IMR-90 (cell line): ENCODE data around the gene MEIG1. TPM values are rescaled to one million over a fixed set of nuclear protein-coding genes. Genes with fewer than 3 reads are reported as not detected.

Experiments
- ATAC-seq: fragments of 200-7000 bp; cut with Tn5 transposase; 2 replicates; pipeline ENCODE4 v1.9.1; 2020; ENCODE audit warnings: low read depth, mild to moderate bottlenecking, moderate library complexity
- BruUV-seq: library from RNA; stranded (reverse); fragments of 400-500 nt; replicated peaks from 2 replicates; lab custom pipeline; 2021; lab: Mats Ljungman, UMichigan
- CTCF ChIA-PET: fragments of 300-600 bp; formaldehyde crosslinking; extraction: SDS; loops from one replicate; lab custom pipeline; 2021; ENCODE audit warnings: antibody characterized with exemption; lab: Yijun Ruan, JAX
- POLR2A ChIA-PET: fragments of 300-600 bp; sonication (Branson Sonifier 250); formaldehyde crosslinking; loops from one replicate; lab custom pipeline; 2022; ENCODE audit warnings: antibody characterized with exemption; ENCODE audit not compliant: unreplicated experiment; lab: Charles Lee
- DNase-seq: peaks from one replicate; pipeline ENCODE4 v3.0.0; 2013
- H2AFZ ChIP-seq: replicated peaks from 2 replicates; pipeline ENCODE3; 2013; ENCODE audit warnings: low read length, mild to moderate bottlenecking; ENCODE audit not compliant: poor library complexity
- H2AK5ac ChIP-seq: 2 replicates; pipeline ENCODE4 v1.6.1; 2013; ENCODE audit warnings: low read depth, low read length, inconsistent platforms
- H2AK9ac ChIP-seq: replicated peaks from 2 replicates; pipeline ENCODE3; 2013; ENCODE audit warnings: mild to moderate bottlenecking, low read depth, low read length, moderate library complexity; ENCODE audit not compliant: poor library complexity
- H2BK120ac ChIP-seq: 2 replicates; pipeline ENCODE4 v1.6.1; 2013; ENCODE audit warnings: low read depth, low read length, inconsistent platforms
- H2BK15ac ChIP-seq: 3 replicates; pipeline ENCODE4 v1.6.1; 2013; ENCODE audit warnings: low read depth, low read length, inconsistent platforms
- H2BK20ac ChIP-seq: 2 replicates; pipeline ENCODE4 v1.6.1; 2013; ENCODE audit warnings: low read depth, mild to moderate bottlenecking, inconsistent platforms, low read length, moderate library complexity
- H2BK5ac ChIP-seq: 2 replicates; pipeline ENCODE4 v1.6.1; 2013; ENCODE audit warnings: mild to moderate bottlenecking, low read depth, low read length, inconsistent platforms; ENCODE audit not compliant: poor library complexity, severe bottlenecking
- H3K14ac ChIP-seq: replicated peaks from 2 replicates; pipeline ENCODE4 v1.6.1; 2013; ENCODE audit warnings: low read depth, low read length, inconsistent platforms
- H3K18ac ChIP-seq: 2 replicates; pipeline ENCODE4 v1.6.1; 2013; ENCODE audit warnings: low read depth, low read length, control low read depth
- H3K23ac ChIP-seq: 2 replicates; pipeline ENCODE4 v1.6.1; 2013; ENCODE audit warnings: low read depth, low read length, inconsistent platforms
- H3K27ac ChIP-seq: 2 replicates; pipeline ENCODE4 v1.5.1; 2013; ENCODE audit warnings: mild to moderate bottlenecking, control low read depth, low read length; ENCODE audit not compliant: insufficient read depth
- H3K27me3 ChIP-seq: 2 replicates; pipeline ENCODE4 v1.6.1; 2013; ENCODE audit warnings: low read length; ENCODE audit not compliant: control insufficient read depth, insufficient read depth
- H3K36me3 ChIP-seq: 2 replicates; pipeline ENCODE4 v1.6.1; 2013; ENCODE audit warnings: low read length, mixed read lengths; ENCODE audit not compliant: control insufficient read depth, insufficient read depth
- H3K4ac ChIP-seq: 2 replicates; pipeline ENCODE4 v1.6.1; 2013; ENCODE audit warnings: low read depth, low read length, inconsistent platforms
- H3K4me1 ChIP-seq: 2 replicates; pipeline ENCODE4 v1.6.1; 2013; ENCODE audit warnings: low read length, mixed read lengths; ENCODE audit not compliant: control insufficient read depth, insufficient read depth
- H3K4me2 ChIP-seq: 2 replicates; pipeline ENCODE4 v1.6.1; 2013; ENCODE audit warnings: low read depth, mild to moderate bottlenecking, control low read depth, low read length, moderate library complexity
- H3K4me3 ChIP-seq: 2 replicates; pipeline ENCODE4 v1.5.1; 2013; ENCODE audit warnings: low read depth, mild to moderate bottlenecking, control low read depth, low read length, moderate library complexity; ENCODE audit not compliant: insufficient read depth
- H3K56ac ChIP-seq: 2 replicates; pipeline ENCODE4 v1.6.1; 2013; ENCODE audit warnings: low read length, inconsistent platforms; ENCODE audit not compliant: insufficient read depth; ENCODE audit errors: extremely low read depth
- H3K79me1 ChIP-seq, 2 experiments: 2 replicates each; pipeline ENCODE4 v1.6.1; 2013; ENCODE audit warnings: low read length in 2 of 2, inconsistent platforms in 1 of 2, low read depth in 1 of 2
- H3K9ac ChIP-seq: 2 replicates; pipeline ENCODE4 v1.6.1; 2013; ENCODE audit warnings: low read depth, low read length, control low read depth
- H3K9me1 ChIP-seq: 2 replicates; pipeline ENCODE4 v1.6.1; 2013; ENCODE audit warnings: low read length, inconsistent platforms; ENCODE audit not compliant: insufficient read depth
- H3K9me3 ChIP-seq: 2 replicates; pipeline ENCODE4 v1.6.1; 2013; ENCODE audit warnings: low read length; ENCODE audit not compliant: control insufficient read depth, insufficient read depth
- H4K20me1 ChIP-seq: 2 replicates; pipeline ENCODE4 v1.6.1; 2013; ENCODE audit warnings: low read length, inconsistent platforms; ENCODE audit not compliant: insufficient read depth
- H4K5ac ChIP-seq: 2 replicates; pipeline ENCODE4 v1.6.1; 2013; ENCODE audit warnings: mild to moderate bottlenecking, low read depth, low read length, control low read depth
- H4K8ac ChIP-seq, 2 experiments: 2 replicates each; pipeline ENCODE4 v1.6.1; 2013; ENCODE audit warnings: low read depth in 2 of 2, low read length in 2 of 2, control low read depth in 1 of 2, inconsistent platforms in 1 of 2
- H4K91ac ChIP-seq: 2 replicates; pipeline ENCODE4 v1.6.1; 2013; ENCODE audit warnings: low read depth, low read length, inconsistent platforms; ENCODE audit not compliant: insufficient read depth
- BHLHE40 ChIP-seq: fragments of 150-350 bp; IDR thresholded peaks from 2 replicates; pipeline ENCODE4 v1.6.1; 2016; ENCODE audit warnings: mild to moderate bottlenecking, low read depth, low read length
- CEBPB ChIP-seq: IDR thresholded peaks from 2 replicates; pipeline ENCODE4 v1.6.1; 2012; ENCODE audit warnings: low read depth, low read length, improper control_type of control experiment
- CHD1 ChIP-seq: IDR thresholded peaks from 2 replicates; pipeline ENCODE4 v1.6.1; 2012; ENCODE audit warnings: low read depth, low read length, improper control_type of control experiment
- FOS ChIP-seq: fragments of 150-350 bp; IDR thresholded peaks from 2 replicates; pipeline ENCODE4 v1.6.1; 2016; ENCODE audit warnings: low read depth, low read length
- MAFK ChIP-seq: IDR thresholded peaks from 2 replicates; pipeline ENCODE4 v1.6.1; 2012; ENCODE audit warnings: low read depth, low read length, improper control_type of control experiment
- MAZ ChIP-seq: IDR thresholded peaks from 2 replicates; pipeline ENCODE4 v1.6.1; 2012; ENCODE audit warnings: low read depth, mild to moderate bottlenecking, low read length, improper control_type of control experiment, moderate library complexity, borderline replicate concordance
- MXI1 ChIP-seq: IDR thresholded peaks from 2 replicates; pipeline ENCODE4 v1.6.1; 2012; ENCODE audit warnings: low read depth, mild to moderate bottlenecking, low read length, moderate library complexity, borderline replicate concordance
- NFE2L2 ChIP-seq: fragments of 150-350 bp; IDR thresholded peaks from 2 replicates; pipeline ENCODE4 v1.6.1; 2016; ENCODE audit warnings: low read depth, mild to moderate bottlenecking, low read length
- POLR2A ChIP-seq: IDR thresholded peaks from 2 replicates; pipeline ENCODE4 v1.6.1; 2012; ENCODE audit warnings: mild to moderate bottlenecking, low read depth, low read length
- RAD21 ChIP-seq: IDR thresholded peaks from 2 replicates; pipeline ENCODE4 v1.6.1; 2012; ENCODE audit warnings: low read length, improper control_type of control experiment
- RFX5 ChIP-seq: IDR thresholded peaks from 2 replicates; pipeline ENCODE4 v1.8.0; 2012; ENCODE audit warnings: low read depth, mild to moderate bottlenecking, low read length, moderate library complexity
- SMC3 ChIP-seq: fragments of 150-350 bp; IDR thresholded peaks from 2 replicates; pipeline ENCODE4 v1.6.1; 2016; ENCODE audit warnings: low read depth, mild to moderate bottlenecking, antibody characterized with exemption, low read length, moderate library complexity
- WGBS, 2 experiments: methylation state at CpG; one replicate each; pipeline versions ENCODE4 v1.1.5 to v1.1.7; 2013; ENCODE audit warnings: missing lambda C conversion rate in 2 of 2; ENCODE audit not compliant: insufficient read length in 1 of 2; ENCODE audit errors: extremely low coverage in 2 of 2; 5-methylcytosine and 5-hydroxymethylcytosine counted together
- dilution Hi-C: fragments of 300-500 bp; cut with HindIII; formaldehyde crosslinking; loops from one replicate; pipeline ENCODE4 v1.14.3; 2018; ENCODE audit warnings: low sequenced_read_pairs; ENCODE audit not compliant: unreplicated experiment
- in situ Hi-C: fragments of 300-500 bp; cut with MboI; formaldehyde crosslinking; loops from 3 replicates; pipeline ENCODE4 v1.14.3; 2019; ENCODE audit warnings: low sequenced_read_pairs, inconsistent platforms, mixed read lengths
- intact Hi-C: fragments of 100-400 bp; cut with micrococcal nuclease; formaldehyde crosslinking; loops from 2 replicates; pipeline ENCODE4 v1.10.0; 2022
- polyA plus RNA-seq, 3 experiments: library from polyadenylated mRNA; depleted of rRNA; stranded (reverse); fragments of >200 nt; gene quantifications; 2 replicates each; pipeline ENCODE4 v1.2.3, GENCODE V29; 2012; ENCODE audit warnings: low replicate concordance in 1 of 3
- total RNA-seq: library from RNA; depleted of rRNA; stranded (reverse); fragments of >200 nt; gene quantifications from 2 replicates; pipeline ENCODE4 v1.2.3, GENCODE V29; 2012
- TF ChIP-seq, protein P1 (sequence below): fragments of 150-350 bp; IDR thresholded peaks from 2 replicates; pipeline ENCODE4 v1.6.1; 2017; ENCODE audit warnings: mild to moderate bottlenecking, antibody characterized with exemption, low read length, low read depth
- TF ChIP-seq, protein P2 (sequence below): fragments of 150-350 bp; IDR thresholded peaks from 2 replicates; pipeline ENCODE4 v1.6.1; 2016; ENCODE audit warnings: low read depth, mild to moderate bottlenecking, low read length, moderate library complexity, borderline replicate concordance
- TF ChIP-seq, protein P3 (sequence below): conservative IDR thresholded peaks from 2 replicates; pipeline ENCODE4 v1.5.1; 2012; ENCODE audit warnings: mild to moderate bottlenecking, low read depth, low read length, improper control_type of control experiment

MEIG1 gene
- total and polyA plus RNA-seq, 2 of the 4 experiments (the other 2 are of a cell fraction), result not detected

DNA sequence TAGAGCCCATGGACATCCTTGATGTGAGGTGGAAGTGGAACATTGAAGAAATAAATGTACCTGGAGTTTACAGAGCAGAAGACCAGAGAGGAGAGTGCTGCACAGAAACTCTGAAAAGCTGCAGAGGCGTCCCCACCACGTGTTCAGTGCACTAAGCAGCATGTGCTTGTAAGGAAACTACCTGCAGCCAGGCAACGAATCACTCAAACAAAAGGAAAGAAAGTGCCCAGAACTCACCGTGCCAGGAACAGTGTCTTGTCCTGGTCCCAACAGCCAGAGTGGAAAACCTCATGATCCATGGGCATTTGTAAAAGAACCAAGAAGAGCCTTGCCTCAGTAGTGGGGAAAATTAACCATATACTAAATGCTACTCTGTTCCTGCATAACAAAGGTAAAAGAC, 48.2 kb upstream of the MEIG1 start:
- Histone ChIP-seq H3K9me1 (0 out of 2 replicates have a peak, but pooled peaks cover 3% of the 10 kb centered on the region), H3K18ac (no peak overlapping the region), H3K36me3 (peaks cover 30% of the 10 kb centered on the region), H3K27me3 (no peaks in the 10 kb centered on the region), H3K14ac (no peak overlapping the region), H3K4me3 (no peak overlapping the region), H3K4me2 (no peak overlapping the region), H2BK5ac (no peak overlapping the region), H2AK9ac (no peak overlapping the region), H4K91ac (no peak overlapping the region), H2AK5ac (no peak overlapping the region), H3K27ac (no peak overlapping the region), H2BK120ac (no peak overlapping the region), H4K20me1 (no peaks in the 10 kb centered on the region), H3K4ac (no peak overlapping the region), H3K9ac (no peak overlapping the region), H2AFZ (no peak overlapping the region), H4K5ac (no peak overlapping the region), H2BK15ac (no peak overlapping the region), H3K79me1 (peaks cover 4 to 5% of the 10 kb centered on the region in 2 experiments; a peak in 3 of 4 replicates), H3K56ac (no peak overlapping the region), H3K23ac (no peak overlapping the region), H3K4me1 (no peaks in the 10 kb centered on the region), H3K9me3 (0 out of 2 replicates have a peak, but pooled peaks cover 2% of the 10 kb centered on the region), H4K8ac (no peak overlapping the region), H2BK20ac (no peak overlapping the region)
- POLR2A ChIA-PET, result no interaction called here
- intact Hi-C loops, result no loop called here
- no TSS peak for BruUV-seq
- CTCF ChIA-PET, result no interaction called here
- dilution Hi-C loops, result no loop called here
- in situ Hi-C loops, result no loop called here
- WGBS, 2 experiments, result 93% methylated on average over 3 of the region's 4 CpGs; no CpG with 5 or more reads in 1 of the 2 experiments
- TF ChIP-seq MAFK (no peak), BHLHE40 (no peak), RAD21 (no peak), NFE2L2 (no peak), SMC3 (no peak), CEBPB (no peak), CHD1 (no peak), FOS (no peak), POLR2A (no peak), RFX5 (no peak), MAZ (no peak), MXI1 (no peak)
- TF ChIP-seq, protein P1, sequence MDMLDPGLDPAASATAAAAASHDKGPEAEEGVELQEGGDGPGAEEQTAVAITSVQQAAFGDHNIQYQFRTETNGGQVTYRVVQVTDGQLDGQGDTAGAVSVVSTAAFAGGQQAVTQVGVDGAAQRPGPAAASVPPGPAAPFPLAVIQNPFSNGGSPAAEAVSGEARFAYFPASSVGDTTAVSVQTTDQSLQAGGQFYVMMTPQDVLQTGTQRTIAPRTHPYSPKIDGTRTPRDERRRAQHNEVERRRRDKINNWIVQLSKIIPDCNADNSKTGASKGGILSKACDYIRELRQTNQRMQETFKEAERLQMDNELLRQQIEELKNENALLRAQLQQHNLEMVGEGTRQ, result no peak
- TF ChIP-seq, protein P2, sequence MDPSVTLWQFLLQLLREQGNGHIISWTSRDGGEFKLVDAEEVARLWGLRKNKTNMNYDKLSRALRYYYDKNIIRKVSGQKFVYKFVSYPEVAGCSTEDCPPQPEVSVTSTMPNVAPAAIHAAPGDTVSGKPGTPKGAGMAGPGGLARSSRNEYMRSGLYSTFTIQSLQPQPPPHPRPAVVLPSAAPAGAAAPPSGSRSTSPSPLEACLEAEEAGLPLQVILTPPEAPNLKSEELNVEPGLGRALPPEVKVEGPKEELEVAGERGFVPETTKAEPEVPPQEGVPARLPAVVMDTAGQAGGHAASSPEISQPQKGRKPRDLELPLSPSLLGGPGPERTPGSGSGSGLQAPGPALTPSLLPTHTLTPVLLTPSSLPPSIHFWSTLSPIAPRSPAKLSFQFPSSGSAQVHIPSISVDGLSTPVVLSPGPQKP, result no peak
- TF ChIP-seq, protein P3, sequence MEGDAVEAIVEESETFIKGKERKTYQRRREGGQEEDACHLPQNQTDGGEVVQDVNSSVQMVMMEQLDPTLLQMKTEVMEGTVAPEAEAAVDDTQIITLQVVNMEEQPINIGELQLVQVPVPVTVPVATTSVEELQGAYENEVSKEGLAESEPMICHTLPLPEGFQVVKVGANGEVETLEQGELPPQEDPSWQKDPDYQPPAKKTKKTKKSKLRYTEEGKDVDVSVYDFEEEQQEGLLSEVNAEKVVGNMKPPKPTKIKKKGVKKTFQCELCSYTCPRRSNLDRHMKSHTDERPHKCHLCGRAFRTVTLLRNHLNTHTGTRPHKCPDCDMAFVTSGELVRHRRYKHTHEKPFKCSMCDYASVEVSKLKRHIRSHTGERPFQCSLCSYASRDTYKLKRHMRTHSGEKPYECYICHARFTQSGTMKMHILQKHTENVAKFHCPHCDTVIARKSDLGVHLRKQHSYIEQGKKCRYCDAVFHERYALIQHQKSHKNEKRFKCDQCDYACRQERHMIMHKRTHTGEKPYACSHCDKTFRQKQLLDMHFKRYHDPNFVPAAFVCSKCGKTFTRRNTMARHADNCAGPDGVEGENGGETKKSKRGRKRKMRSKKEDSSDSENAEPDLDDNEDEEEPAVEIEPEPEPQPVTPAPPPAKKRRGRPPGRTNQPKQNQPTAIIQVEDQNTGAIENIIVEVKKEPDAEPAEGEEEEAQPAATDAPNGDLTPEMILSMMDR, result no peak
- DNase-seq (no peak), ATAC-seq (no peak)
